Measurements from ENCODE around the gene AP2A2.

AP2A2 gene

GRCh38 chr11:899724-900123 lies 25.9 kb upstream of the AP2A2 start:
- no peak for DNase-seq

GRCh38 chr11:900545-900944 lies 25.1 kb upstream of the AP2A2 start:
- DNase-seq, result no peak

GRCh38 chr11:901452-902061 lies 24.1 kb upstream of the AP2A2 start:
- no peak for DNase-seq

DNA sequence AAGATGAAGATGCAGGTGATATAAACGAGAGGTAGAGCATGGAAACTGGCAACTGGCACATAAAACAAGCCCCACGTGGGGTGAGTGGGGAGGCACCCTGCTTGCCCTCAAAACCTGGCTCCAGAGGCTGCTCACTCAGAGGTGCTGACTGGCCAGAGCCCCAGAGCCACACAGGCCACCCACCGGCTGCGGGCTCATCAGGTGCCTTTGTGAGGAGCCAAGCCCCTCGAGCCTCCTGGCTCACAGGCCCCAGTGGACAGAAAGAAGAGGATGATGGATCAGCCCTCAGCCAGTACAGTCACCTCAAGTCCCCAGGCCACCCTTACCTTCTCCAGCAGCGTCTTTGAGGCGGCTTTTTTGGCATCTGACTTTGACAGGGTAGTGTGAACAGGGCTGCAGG lies 21.3 kb upstream of the AP2A2 start:
- no peak for DNase-seq

- no peak for DNase-seq
These were observed 19.7 kb upstream of the AP2A2 start for GRCh38 chr11:905952-906351.

DNA sequence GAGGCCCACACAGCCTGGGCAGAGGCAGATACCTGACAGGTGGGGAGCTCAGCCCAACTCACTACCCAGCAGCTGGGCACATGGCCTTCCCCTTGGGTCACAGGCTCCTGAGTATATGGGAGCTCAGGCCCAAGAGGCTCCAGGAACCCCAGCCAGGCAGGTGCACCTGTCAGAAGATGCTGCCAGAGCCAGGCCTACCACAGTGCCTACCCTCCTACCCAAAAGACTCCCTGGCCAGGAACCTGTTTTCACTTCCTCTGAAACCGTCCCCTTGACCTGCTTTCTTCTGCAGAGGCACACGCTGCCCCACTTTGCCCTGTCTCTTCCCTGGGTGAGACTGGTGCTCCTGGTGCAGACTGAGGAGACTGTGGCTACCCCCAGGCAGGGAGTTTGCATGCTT lies 18.0 kb upstream of the AP2A2 start:
- no peak for DNase-seq

GRCh38 chr11:908273-908672 lies 17.4 kb upstream of the AP2A2 start:
- no peak for DNase-seq

DNA sequence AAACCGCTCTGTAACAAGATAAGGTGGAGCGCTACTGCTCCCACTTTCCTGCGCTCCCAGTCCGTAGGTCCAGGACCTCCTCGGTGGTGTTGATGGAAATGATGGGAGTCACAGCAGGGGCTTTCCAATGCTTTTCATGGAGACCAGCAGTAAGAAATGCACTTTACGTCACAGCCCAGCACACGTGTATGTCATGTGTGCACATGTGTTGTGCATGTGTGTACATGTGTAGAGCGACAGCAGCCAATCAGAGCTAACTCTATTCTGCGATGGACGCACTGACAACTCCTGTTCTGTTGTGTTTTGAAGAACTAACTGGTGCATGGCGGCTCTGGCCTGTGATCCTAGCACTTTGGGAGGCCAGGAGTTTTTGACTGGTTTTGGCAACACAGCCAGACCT lies 16.3 kb upstream of the AP2A2 start:
- no peak for DNase-seq

DNA sequence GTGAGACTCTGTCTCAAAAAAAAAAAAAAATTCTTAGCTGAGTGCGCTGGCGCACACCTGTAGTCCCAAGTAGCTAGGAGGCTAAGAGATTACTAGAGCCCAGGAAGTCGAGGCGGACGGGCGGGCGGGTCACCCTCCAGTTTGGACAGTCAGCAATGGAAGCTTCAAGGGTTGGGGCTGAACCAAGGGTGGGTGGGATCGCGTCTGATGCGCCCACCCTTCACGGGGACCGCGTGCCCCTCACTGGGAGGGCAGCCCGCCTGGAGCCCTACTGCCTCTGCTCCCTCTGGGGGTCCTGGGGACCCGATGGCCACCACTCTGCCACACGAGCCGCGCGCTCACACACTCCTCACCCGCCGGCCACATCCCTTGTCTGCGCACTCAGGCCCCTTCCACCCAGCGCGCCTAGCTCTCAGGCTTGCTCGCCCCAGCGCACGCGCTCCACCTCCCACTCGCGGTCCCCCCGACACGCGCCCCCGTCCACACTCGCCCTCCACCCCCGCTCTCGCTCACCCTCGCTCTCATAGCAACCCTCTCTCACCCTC lies 15.6 kb upstream of the AP2A2 start:
- no peak for DNase-seq

- DNase-seq, result peak; percentile 42 to 44
These were observed 15.1 kb upstream of the AP2A2 start, which contains the start of gene CHID1 for GRCh38 chr11:910589-911030. TSS of gene CHID1 (minus strand) at chr11:910810. CDS start at chr11:904816, 5,994 bp downstream.

GRCh38 chr11:911031-911889 lies 14.4 kb upstream of the AP2A2 start:
- DNase-seq, result no peak

GRCh38 chr11:911890-912219 lies 13.8 kb upstream of the AP2A2 start:
- DNase-seq, result no peak

DNA sequence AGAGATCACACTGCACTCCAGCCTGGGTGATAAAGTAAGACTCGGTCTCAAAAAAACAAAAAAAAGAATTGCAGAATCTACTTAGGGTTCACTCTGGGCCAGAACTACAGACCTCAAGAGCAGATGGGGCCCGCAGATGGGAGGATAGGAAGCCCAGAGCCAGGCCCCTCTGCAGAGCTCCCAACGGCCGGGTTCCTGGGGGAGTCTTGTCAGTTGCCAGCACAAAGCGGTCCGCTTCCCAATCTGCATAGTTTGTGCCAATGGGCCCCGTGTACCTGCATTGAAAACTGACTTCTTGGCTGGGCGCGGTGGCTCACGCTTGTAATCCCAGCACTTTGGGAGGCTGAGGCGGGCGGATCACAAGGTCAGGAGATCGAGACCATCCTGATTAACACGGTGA lies 13.4 kb upstream of the AP2A2 start:
- DNase-seq, result no peak

- no peak for DNase-seq
These were observed 12.6 kb upstream of the AP2A2 start for GRCh38 chr11:913043-913442.

DNA sequence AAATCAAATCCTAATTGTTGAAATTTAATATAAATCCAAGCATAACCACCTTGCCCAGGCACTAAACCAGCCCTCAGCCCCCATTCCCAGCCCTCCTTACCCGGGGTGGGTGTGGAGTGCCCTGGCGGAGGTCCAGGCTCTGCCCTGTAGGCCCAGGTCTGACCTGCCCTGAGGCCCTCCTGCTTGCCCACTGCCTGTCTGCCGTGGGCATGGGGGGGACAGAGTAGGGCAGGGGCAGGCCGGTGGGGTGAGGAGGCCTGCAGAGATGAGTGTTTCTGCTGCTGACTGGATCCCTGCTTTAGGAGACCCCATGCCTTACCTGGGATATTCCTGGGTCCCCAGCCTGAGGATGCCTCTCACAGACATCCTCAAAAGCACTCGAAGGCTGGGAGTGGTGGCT lies 11.5 kb upstream of the AP2A2 start:
- DNase-seq, result no peak

DNA sequence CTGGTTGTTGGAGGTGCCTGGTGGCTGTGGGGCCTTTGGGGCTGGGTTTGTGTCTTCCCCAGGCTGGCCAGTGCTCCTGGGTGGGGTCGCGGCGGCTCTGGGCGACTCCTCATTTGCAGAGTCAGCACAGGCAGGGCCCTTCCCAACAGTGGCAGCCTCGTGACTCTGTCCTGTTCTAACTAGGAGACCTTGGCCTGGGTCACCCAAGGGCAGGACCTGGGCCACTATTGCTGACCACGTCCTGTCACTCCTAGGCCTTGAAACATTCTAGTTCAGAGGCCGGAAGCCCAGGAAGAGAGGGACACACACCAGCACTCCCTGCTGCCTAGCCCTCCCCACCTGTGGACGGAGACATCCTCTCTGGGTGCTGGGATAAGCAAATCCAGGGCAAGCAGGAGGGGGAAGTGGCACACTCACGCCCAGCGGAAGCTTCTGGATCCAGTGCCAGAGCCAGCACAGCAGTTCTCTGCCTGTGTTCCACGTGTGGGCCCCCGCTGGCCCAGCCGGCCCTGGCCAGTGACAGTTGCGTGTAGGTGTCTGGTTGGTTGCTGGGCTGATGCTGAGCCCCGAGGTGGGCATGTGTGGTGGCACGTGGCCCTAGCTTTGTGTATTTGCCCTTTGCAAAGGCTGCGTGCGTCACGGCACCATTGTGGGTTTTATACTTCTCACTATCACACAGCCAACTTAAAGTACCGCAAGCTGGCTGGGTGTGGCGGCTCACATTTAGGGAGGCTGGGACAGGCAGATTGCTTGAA lies 10.7 kb upstream of the AP2A2 start:
- DNase-seq, result no peak

GRCh38 chr11:917426-917825 lies 8.2 kb upstream of the AP2A2 start:
- DNase-seq, result no peak

DNA sequence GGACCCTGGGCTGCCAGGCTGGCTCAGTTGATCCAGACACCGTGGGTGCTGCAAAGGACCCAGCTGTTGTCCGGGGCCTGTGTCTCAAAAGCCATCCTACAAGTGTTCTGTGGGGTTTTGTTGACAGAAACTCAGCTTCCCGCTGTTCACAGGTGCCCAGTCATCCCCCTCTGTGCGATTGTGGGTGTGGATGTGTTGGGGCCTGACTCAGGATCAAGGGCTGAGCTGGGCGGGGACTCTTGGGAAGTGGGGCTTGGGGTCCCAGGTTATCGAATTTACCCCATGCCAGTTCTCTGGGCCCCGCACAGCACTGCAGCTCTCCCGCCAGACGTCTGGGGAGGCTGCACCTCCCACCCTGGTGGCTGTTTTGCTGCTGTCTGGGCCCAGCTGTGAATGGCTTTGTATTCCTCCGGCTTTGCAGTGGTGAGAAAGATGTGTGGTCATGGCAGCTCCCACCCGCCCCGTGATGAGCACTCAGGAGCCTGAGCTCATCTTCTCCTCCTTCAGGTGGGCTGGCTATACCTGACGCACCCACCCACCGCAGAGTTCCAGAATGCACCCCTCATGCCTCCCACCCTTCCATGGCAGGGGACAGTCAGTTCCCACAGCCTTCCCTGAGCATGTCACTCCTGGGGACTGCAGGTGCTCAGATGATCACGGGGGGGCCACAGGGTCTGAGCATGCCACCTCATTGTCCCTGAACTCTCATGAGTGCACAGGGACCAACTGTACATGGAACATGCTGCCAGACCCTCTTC lies 3.6 kb upstream of the AP2A2 start:
- no peak for DNase-seq

- DNase-seq, result no peak
These were observed 1.8 kb upstream of the AP2A2 start for GRCh38 chr11:923691-924405.

DNA sequence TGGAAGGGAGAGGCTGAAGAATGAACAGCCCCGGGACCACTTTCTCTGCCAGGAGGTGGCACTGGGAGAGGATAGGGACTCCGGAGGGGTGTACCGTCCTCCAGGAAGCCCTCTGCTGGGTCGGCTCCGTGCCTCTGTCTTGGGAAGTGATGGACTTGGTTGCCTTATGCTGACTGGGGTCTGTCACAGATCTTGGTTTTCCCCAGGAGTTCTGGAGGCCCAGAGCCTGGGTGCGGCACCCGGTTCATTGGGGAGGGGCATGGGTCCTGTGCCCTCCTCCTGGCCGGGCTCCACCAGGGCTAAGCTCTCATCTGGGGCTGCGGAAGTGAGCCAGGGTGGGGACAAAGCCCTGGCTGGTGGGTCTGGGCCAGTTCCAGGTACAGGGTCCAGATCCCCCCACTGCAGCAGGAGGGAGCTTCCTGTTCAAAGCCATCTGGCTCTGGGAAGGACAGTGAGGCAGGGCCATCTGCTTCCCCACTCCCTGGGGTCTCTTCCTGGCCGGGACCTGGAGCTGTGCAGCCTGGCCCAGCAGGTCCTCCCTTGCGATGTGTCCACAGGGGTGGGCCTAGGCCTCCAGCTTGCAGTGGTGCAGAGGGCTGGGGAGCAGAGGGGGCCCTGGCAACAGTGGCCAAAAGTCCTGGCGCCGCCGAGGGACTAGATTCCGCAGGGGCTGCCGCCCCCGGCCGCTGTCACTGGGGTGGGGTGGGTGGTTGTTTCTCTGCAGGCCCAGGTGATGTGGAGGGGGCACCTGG lies 1.1 kb upstream of the AP2A2 start:
- DNase-seq, result no peak

DNA sequence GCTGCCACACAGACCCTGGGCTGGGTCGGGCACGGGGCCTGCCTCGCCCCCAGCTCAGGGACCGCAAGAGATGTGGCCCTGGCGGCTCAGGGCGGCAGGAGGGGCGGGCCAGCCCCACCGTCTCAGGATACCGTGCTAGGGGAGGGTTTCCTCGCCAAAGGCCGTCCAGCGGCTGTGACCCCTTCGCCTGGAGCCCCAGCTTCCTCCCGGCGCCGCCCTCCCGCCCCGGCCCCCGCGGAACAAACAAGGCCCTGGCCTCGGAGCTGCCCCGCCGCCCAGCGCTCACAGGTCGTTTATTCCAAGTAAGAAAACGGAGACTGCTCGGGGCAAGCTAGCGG lies 543 bp upstream of the AP2A2 start:
- no peak for DNase-seq
